Loucy (cell line): ENCODE data around the gene MAP9.

Experiments
- CTCF ChIP-seq: fragments of 200-600 bp; sonication (generic); conservative IDR thresholded peaks from 2 replicates; pipeline ENCODE4 v1.5.1; 2014; ENCODE audit warnings: mild to moderate bottlenecking, antibody characterized with exemption, low read length
- EZH2phosphoT487 ChIP-seq: fragments of 200-600 bp; IDR thresholded peaks from 2 replicates; pipeline ENCODE4 v1.6.1; 2018; ENCODE audit warnings: antibody characterized with exemption, mild to moderate bottlenecking, moderate library complexity, borderline replicate concordance

- TF ChIP-seq CTCF (peak; percentile 95), EZH2phosphoT487 (no peak)
Observed at GRCh38 chr4:155353923-155354540, 22.7 kb downstream of the MAP9 start.
